NCI-H187 (cell line): ENCODE data around the gene SLC44A1.

Experiments
- DNase-seq, 2 experiments: peaks; one replicate each; lab custom pipeline; 2025; lab: John Stamatoyannopoulos, UW

Gene SLC44A1

DNA sequence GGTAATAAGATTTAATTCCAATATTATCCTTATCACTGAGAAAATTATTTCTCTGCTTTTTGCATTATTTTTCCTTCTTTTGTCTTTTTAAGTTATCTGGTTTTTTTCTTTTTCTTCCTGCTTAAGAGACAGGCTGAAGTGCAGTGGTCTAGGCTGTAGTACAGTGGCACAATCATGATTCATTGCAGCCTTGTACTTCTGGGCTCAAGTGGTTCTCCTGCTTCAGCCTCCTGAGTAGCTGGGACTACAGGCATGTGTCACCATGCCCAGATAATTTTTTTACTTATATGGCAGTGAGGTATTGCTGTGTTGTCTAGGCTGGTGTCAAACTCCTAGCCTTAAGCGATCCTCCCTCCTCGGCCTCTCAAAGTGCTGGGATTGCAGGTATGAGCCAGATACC lies 93.9 kb downstream of the SLC44A1 start:
- DNase-seq, result no peak

DNA sequence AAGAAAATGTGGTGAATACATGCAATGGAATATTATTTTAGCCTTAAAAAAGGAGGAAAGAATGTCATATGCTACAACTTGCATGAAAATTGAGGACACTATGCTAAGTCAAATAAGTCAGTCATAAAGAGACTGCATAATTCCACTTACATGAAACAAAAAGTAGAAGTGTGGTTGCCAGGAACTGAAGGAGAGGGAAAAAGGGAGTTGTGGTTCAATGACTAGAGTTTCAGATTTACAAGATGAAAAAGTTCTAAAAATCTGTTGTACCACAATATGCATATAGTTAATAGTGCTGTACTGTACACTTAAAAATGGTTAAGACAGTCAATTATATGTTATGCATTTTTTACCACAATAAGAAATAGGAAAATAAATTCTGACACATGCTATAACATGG lies 95.4 kb downstream of the SLC44A1 start:
- no peak for DNase-seq

DNA sequence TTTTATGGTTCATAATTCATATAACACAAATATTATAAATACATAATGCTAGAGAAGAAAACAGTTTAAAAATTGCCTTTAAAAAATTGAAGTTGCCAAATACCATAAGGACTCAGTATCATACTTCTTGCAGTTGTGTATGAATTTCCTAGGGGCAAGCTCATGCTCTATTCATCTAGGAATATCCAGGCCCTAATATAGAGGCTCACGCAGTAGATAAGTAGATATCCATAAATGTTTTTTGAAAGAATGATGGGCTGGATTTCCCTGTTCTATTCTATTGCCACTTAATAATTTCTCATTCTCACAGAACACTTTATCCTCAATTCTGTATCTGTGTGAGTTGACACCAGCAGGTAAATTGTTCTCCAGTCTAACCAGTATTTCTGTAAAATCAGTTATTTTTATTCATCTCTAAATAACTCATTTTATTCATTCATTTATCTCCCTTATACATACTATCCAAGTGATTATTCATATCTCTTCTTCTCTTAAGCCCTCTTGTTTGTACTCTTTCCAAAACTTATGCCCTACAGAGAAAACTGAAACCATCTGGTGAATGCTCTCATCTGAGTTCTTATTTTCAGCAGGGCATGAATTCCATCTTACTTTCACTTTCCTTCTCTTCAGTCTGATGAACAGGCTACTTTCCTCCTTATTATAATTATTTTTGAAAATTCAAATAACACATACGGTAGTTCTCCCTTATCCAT lies 97.1 kb downstream of the SLC44A1 start:
- no peak for DNase-seq

DNA sequence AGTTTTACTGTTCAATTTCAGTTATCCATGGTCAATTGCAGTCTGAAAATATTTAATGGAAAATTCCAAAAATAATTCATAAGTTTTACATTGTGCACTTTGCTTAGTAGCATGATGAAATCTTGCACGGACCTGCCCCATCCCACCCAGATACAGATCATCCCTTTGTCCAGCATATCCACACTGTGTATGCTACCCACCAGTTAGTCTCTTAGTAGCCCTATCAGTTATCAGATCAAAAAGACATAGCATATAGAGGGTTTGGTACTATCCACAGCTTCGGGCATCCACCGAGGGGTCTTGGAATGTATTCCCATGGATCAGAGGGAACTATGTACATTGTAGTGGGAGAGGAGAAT lies 97.7 kb downstream of the SLC44A1 start:
- no peak for DNase-seq

DNA sequence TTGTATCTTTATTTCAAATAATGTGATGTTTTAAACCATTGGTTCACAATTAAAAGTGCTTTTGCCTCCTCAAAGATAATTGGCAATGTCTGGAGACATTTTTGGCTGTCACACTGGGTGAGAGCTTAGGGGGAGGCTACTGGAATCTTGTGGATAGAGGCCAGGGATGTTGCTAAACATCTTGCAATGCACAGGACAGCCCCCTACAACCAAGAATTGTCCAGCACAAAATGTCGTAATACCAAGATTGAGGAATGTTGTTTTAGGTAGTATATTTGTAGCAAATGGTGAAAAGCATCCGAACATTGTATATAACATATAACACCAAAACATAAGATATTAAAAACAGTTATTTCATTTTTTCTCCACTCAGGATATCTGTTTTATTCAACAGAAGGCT lies 99.8 kb downstream of the SLC44A1 start:
- DNase-seq, result no peak

DNA sequence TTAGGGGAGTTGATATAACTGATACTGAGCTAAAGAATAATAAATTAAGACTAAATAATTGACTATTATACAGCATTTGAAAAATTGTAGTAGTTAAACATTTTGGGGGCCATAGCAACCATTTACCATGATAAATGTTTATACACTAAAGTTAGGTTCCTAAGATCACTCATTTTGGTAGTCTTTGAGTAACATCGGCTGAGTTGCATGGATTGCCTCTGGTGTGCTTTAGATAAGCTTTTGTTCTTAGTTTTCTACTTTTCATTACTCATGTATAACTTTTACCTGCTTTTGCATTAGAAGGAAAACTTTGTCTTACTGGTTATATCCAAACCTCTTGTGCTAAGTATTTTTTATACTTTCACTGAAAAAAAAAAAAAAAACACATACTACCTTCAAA lies 101.2 kb downstream of the SLC44A1 start:
- DNase-seq, result no peak

DNA sequence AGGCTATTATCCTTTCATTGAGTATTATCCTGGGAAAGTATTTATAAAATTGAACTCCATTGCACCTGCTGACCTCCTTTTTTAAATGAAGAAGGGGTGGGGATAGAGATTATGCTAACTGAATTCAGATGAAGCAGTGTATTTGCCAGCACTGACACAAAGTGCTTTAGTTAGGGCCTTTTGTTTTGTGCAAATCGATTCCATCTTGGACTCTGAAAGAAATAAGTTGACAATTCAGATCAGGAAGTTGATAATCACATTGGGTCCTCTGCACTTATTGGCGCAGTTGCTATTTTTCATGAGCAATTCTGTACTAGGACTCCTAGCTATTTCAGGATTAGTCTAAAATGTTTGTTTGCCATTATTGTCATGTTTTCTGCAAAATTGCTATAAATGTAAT lies 101.8 kb downstream of the SLC44A1 start:
- DNase-seq, result no peak

DNA sequence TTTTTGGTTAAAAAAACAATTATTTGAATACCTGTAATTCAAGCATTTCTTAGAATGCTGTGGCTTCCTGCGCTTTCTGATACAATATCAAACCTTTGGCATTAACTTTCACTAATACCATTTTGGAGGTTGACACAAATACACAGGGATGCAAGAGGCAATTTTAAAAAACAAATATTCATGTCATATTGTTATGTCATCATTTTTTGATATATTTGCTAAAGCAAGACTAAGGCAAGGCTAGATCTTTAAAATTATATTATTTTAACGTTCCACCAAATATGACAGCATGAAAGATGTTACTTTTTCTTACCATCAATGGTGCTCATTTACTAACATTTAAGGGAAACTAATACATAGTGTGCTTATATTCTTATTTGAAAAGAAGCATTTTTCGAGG lies 110.0 kb downstream of the SLC44A1 start:
- DNase-seq, result no peak

DNA sequence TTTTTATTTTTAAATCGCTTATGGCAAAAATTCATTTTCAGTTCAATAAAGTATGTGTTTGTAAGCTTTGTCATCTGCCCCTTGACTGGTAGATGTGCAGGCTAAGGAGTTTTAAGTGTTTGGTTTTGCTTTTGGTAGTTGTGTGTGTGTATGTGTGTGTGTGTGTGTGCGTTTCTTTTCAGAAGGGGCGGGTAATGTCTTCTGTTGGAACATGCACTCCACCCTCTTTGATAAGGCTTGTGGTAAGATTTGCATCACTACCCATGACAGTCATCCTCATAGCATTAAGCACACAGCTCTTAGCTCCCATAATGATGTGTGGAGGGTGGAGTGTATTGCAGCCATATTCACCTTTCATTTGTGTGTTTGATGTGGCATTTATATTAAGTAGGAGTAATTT lies 111.3 kb downstream of the SLC44A1 start:
- DNase-seq, result no peak

DNA sequence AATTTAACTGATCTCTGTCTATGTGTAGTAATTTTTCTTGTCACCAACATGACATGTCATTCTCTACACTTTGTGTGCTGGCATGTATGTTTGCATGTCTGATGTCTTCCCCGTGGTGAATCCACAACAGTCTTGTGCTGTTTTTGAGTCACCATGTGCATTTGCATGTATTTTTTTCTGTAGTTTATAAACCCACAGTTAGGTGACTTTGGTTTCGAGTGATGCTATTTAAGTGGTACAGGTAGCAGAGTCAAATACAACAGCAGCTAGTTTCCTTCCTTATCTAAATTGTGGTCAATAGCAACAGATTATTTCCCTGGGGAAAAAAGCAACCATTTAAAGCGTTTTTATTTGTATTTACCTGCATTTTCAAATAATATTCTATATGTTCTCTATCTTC lies 113.5 kb downstream of the SLC44A1 start:
- DNase-seq, result no peak

DNA sequence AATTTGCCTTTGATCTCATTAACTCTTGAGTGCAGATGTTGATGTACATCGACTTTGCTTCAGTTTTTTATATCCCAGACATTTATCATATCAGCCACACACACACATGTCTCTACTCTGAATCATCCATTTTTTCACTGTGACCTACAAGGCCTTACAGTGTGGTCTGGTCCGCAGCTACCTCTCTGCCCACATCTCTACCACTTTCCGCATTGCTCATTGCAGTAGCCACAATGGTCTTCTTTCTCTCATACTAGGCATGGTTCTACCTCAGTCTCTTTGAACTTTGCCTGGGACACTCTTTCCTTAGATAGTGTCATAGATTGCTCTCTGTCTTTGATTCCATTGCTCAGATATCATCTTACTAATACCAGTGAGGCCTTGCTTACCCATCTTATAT lies 115.4 kb downstream of the SLC44A1 start:
- no peak for DNase-seq

DNA sequence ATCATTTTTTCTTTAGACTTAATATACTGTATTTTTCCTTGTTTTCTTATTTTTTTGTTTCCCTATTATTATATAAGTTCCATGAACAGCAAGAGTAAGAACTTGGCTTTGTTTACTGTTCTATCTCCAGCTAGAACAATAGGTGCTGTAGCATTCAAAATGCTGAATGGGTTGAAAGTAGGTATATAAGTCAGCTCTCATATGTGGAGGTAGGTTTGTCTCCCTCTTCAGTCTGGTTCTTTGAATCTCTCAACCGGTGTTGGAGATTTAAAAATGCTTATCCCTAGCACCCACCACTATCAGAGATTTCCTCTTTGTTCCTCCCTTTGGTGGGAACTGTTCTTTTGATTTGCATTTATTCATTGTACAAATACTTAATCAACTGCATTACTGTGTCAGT lies 115.9 kb downstream of the SLC44A1 start:
- DNase-seq, result no peak

DNA sequence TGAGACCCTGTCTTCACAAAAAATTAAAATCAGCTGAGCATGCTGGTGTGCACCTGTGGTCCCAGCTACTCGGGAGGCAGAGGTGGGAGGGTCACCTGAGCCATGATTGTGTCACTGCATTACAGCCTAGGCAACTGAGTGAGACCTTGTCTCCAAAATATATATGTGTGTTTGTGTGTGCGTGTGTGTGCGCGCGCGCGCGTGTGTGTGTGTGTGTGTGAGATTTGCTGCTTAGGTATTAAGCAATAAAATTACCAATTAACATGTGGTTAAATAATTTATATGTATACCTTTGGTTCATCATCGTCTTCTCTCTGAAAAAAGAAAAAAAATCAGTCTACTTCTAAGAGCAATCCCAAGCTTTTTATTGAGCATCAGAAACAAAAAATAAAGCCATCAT lies 117.4 kb downstream of the SLC44A1 start:
- no peak for DNase-seq

DNA sequence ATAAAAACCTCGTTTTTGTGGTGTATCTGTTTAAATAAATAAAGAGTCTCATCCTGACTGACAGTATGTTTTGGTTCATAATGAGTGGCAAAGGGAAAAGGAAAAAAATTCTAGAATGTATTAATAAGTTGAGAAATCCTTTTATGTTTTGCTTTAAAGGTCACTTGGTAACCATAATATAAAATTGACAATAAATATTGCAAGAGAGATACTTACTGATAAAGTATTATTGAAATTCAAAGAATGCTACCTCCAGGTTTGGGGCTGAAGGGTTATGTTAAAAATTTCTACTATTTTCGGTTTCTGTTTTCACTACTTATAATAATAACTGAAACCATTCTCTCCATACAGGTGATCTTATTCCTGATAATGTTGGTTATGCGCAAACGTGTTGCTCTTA lies 118.0 kb downstream of the SLC44A1 start:
- DNase-seq, result no peak

DNA sequence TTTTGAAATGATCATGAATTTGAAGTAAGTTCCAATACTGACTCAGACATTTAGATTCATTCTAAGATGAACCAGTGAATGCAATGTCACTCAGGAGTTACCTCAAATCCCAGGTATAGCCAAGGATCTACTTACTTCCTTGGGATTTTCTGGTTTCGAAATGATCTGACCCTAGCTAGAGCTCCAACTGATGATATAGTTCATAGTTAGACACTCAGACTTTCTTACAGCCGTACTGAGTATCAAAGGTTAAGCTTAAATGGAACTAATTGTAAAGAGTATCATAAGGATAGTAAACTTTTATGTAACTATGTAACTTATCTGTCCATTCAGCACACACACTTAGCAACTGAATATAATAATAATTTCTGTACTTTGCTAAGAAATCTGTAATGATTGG lies 119.4 kb downstream of the SLC44A1 start:
- DNase-seq, result no peak

DNA sequence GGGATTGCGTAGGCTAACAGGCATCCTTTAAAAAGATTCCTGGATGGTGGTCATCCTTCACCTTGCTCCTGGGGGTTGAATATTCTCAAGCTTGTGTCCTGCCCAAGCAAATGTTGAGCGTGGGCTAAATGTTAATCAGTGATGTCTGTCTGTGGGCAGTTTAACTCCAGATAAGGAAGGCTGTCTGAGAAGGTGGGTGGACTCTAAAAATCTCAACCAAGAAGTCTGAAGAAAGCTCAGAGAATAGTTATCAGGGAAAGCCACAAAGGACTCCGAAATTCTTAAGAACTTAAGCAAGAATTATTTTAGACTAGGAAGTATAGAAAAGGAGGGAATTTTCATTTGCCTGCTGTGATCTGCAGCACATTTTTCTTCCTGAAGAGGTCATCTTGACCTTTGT lies 125.5 kb downstream of the SLC44A1 start:
- DNase-seq, result no peak

DNA sequence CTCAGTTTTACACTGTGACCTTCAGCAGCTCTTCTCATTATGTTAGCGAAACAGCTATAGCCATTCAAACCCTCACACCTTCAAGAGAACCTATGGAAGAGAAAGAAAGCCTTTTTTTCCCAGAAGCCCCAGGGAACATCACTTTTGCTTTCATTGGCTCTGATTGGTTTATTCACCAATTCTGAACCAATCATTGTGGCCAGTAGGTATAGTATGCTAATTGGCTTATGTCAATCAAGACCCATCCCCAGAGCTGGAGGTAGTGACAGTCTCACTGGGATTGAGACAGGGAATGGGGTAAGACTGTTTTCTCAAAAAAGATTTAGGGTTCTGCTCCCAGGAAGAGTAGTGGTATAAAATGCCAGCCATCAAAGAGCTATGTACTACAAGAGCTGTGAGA lies 129.3 kb downstream of the SLC44A1 start:
- DNase-seq, result no peak

DNA sequence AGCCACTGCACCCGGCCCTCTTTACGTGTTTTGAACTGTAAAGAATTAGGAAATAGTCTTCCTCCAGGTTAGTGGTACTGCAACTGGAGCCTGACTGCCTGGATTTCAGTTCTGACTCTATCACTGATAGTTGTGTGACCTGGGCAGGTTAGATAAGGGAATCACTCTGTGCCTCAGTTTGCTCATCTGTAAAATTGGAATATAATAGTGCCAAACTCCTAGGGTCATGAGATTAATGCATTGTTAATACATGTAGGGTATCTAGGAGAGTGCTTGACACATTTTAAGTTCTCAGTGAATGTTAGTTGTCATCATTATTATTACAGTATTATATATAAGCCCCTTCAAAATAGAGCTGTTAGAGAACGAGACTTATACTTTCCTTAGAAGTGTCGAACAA lies 130.9 kb downstream of the SLC44A1 start:
- DNase-seq, result no peak

DNA sequence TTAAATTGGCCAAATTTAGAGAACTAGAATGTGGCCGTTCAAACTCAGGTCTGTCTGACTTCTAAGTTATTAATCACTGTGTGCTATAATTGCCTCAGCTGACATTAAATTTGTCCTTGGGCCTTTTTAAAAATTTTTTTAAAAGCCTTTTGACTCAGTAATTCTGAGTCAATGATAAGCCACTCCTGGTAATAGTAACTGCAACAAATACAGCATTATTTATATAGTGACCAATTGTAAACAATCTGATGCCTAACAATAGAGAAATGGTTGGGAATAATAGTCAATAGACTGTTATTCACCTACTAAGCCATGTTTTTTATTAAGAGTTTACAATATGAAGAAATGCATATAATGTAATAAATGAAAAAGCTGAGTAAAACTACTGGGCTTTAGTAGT lies 132.4 kb downstream of the SLC44A1 start:
- no peak for DNase-seq

DNA sequence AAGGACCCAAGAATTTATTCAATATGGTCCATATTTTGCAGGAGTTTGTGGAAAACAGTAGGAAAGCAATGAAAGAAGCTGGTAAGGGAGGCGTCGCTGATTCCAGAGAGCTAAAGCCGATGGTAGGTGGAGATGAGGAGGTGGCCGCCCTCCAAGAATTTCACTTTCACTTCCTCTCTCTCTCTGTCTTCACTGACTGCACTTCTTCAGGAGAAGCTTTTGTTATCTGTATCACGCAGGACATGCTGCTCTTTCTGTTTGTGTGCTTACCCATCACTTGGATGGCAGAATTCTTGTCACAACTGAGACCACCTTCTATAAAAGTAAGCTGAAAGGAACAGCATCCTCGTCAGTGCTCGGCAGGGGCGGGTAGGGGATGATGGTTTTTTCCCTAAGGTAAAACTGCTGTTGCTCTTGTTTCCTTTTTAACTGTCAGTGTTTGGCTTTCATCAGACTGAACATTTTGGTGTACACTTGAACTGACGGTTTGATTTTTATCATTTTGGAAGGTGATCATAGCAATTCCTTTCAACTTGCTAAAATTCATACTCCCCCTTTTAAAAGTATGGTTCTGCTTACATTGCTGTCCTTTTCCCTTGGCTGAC lies 141.0 kb downstream of the SLC44A1 start:
- no peak for DNase-seq

DNA sequence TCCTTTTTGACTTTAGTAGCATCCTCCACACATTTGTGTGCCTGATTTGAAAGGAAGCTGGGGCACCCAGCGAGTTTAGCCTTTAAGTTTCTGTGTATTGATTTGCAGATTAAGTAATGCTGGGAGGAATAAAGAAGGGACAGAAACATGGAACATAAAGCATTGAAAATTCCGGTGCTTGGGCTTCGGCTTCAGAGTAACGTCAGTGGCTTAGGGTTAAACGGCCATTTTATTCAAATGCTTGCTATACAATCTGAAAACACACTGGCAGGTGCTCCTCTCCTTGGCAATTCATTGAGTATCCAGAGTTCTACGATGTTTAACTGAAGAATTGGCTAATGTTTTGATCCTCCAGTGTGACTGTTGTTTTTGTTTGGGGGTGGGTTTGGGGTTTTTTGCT lies 145.3 kb downstream of the SLC44A1 start:
- no peak for DNase-seq

DNA sequence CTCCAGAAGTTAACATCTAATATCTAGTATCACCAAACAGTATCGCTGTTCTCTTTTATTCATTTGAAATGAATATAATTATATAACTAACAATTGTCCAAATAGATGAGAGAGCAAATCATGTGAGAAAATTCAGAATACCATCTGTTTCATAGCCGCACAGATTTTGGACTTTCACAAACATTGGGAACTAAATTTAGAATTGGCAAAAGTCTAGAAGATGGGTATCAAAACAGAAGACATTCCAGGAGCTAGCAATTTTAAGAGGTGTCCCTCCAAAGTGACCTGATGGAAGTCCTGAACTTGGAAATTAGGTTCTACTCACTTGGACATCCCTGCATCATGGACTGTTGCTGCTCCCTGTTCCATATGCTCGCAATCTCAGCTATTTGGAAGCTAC lies 146.4 kb downstream of the SLC44A1 start:
- DNase-seq, result no peak

DNA sequence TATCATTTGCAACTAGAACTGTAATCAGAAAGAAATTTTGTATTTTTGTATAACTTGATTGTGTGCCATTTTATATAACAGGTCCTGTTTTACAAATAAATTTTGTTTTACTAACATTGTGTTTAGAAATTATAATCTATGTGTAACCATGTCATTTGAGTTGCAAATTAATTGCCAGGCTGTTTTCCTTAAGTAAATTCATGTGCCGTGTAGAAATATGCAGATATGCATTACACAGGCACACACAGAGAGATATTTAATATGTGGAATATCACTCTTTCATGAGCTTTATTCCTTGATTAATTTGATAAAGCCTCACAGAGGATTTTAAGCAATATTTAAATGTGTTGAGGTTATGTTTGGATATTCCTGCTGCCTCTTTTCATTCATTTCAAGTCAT lies 146.8 kb downstream of the SLC44A1 start:
- no peak for DNase-seq

DNA sequence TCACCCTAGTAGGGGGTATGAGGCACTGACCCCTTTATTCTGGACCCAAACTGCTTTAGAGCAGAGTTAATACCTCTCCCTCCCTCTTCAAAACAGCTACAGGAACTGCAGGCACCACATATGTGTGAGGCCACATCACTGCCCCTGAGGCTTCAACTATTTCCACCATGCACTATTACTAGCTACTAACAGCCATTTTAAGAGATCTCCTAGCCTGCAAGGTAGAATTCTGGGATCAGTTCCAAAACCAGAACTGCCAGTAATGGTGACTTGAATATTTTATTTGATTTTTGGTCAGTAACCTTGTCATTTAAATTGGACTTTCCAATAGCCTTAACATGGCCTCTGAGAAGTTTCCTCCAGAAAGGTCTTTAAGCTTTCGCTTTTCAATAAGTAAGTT lies 148.1 kb downstream of the SLC44A1 start:
- no peak for DNase-seq
